ENCODE measurements around the gene NPPC. TPM values are rescaled to one million over a fixed set of nuclear protein-coding genes. Genes with fewer than 3 reads are reported as not detected.
"Not testable (repeated sequence)": the region's sequence is repeated elsewhere in the genome, so short reads cannot be mapped to it uniquely, and the experiment has no call there.

Gene NPPC
- total RNA-seq, 1 experiment from 2014 or later: not detected

- Histone ChIP-seq H3K9me3 (ENCODE audit: insufficient read depth, low read depth) (no peaks in the 10 kb centered on the region), H3K4me1 (replicated peaks; ENCODE audit: insufficient read depth) (peaks cover 14% of the 10 kb centered on the region), H3K9me2 (ENCODE audit: insufficient read depth) (no peaks in the 10 kb centered on the region), H2AFZ (no peak overlapping the region), H3K36me3 (ENCODE audit: low read depth) (no peaks in the 10 kb centered on the region), H3K4me3 (no peak overlapping the region), H3K27ac (no peak overlapping the region), H4K20me1 (ENCODE audit: insufficient read depth) (no peaks in the 10 kb centered on the region), H3F3A (ENCODE audit: insufficient read depth, low read depth) (peaks cover 8% of the 10 kb centered on the region; the same call in 1 of the 2 replicates), H3K4me2 (no peak overlapping the region), H3K27me3 (ENCODE audit: insufficient read depth, low read depth) (no peaks in the 10 kb centered on the region), H3K79me2 (ENCODE audit: low read depth) (0 out of 2 replicates have a peak, but pooled peaks cover 6% of the 10 kb centered on the region)
- intact Hi-C loops (cut with micrococcal nuclease; ENCODE audit: unreplicated experiment): no loop called here
- no TSS peak for BruUV-seq (replicated peaks)
- ChIA-PET POLR2A (ENCODE audit: unreplicated experiment) (no interaction called here), CTCF (interaction anchor here (0.5 kb wide), 1 partner anchor 408 kb away, joined by 7 read pairs; no protein-coding TSS in a partner anchor)
- TF ChIP-seq CTCF (conservative IDR thresholded peaks at IDR 0.05) (no peak), EZH2 (IDR thresholded peaks at IDR 0.05; ENCODE audit: low read depth) (no peak)
- DNase-seq: no peak
These were observed 29.7 kb upstream of the NPPC start for GRCh38 chr2:231955758-231956472.

GRCh38 chr2:231951452-231952035 is 25.3 kb upstream of the NPPC start:
- TF ChIP-seq CTCF (conservative IDR thresholded peaks at IDR 0.05) (no peak), EZH2 (IDR thresholded peaks at IDR 0.05; ENCODE audit: low read depth) (no peak)
- Histone ChIP-seq H3K9me3 (ENCODE audit: insufficient read depth, low read depth) (no peaks in the 10 kb centered on the region), H3K27ac (no peak overlapping the region), H3K4me3 (no peak overlapping the region), H3K4me1 (replicated peaks; ENCODE audit: insufficient read depth) (no peaks in the 10 kb centered on the region), H3K9me2 (ENCODE audit: insufficient read depth) (no peaks in the 10 kb centered on the region), H4K20me1 (ENCODE audit: insufficient read depth) (no peaks in the 10 kb centered on the region), H3K36me3 (ENCODE audit: low read depth) (no peaks in the 10 kb centered on the region), H3F3A (ENCODE audit: insufficient read depth, low read depth) (no peaks in the 10 kb centered on the region), H3K4me2 (no peak overlapping the region), H2AFZ (no peak overlapping the region), H3K27me3 (ENCODE audit: insufficient read depth, low read depth) (no peaks in the 10 kb centered on the region), H3K79me2 (ENCODE audit: low read depth) (no peaks in the 10 kb centered on the region)
- intact Hi-C loops (cut with micrococcal nuclease; ENCODE audit: unreplicated experiment): no loop called here
- no peak for DNase-seq
- no TSS peak for BruUV-seq (replicated peaks)
- CTCF ChIA-PET: interaction anchor here (0.6 kb wide), 1 partner anchor 364 kb away, joined by 3 read pairs; no protein-coding TSS in a partner anchor
- POLR2A ChIA-PET (ENCODE audit: unreplicated experiment): no interaction called here

- intact Hi-C loops (cut with micrococcal nuclease; ENCODE audit: unreplicated experiment): no loop called here
- no peak overlapping the region for H2AFZ ChIP-seq
- no peak overlapping the region for H3K4me3 ChIP-seq
- H3F3A ChIP-seq (ENCODE audit: insufficient read depth, low read depth): no peaks in the 10 kb centered on the region
- H3K9me2 ChIP-seq (ENCODE audit: insufficient read depth): no peaks in the 10 kb centered on the region
- H3K27ac ChIP-seq: no peak overlapping the region
- H3K9me3 ChIP-seq (ENCODE audit: insufficient read depth, low read depth): no peaks in the 10 kb centered on the region
- POLR2A ChIA-PET (ENCODE audit: unreplicated experiment): no interaction called here
- H3K27me3 ChIP-seq (ENCODE audit: insufficient read depth, low read depth): no peaks in the 10 kb centered on the region
- TF ChIP-seq CTCF (conservative IDR thresholded peaks at IDR 0.05) (no peak), EZH2 (IDR thresholded peaks at IDR 0.05; ENCODE audit: low read depth) (no peak)
- H3K36me3 ChIP-seq (ENCODE audit: low read depth): no peaks in the 10 kb centered on the region
- H3K4me2 ChIP-seq: no peak overlapping the region
- no peaks in the 10 kb centered on the region for H3K79me2 ChIP-seq (ENCODE audit: low read depth)
- no peak for DNase-seq
- no peaks in the 10 kb centered on the region for H4K20me1 ChIP-seq (ENCODE audit: insufficient read depth)
- CTCF ChIA-PET: no interaction called here
- H3K4me1 ChIP-seq (replicated peaks; ENCODE audit: insufficient read depth): no peaks in the 10 kb centered on the region
- no TSS peak for BruUV-seq (replicated peaks)
These were observed 21.5 kb upstream of the NPPC start for GRCh38 chr2:231947694-231948093.

- H3K9me2 ChIP-seq (ENCODE audit: insufficient read depth); H3K4me3 ChIP-seq; H3F3A ChIP-seq (ENCODE audit: insufficient read depth, low read depth); POLR2A ChIA-PET (ENCODE audit: unreplicated experiment); H3K79me2 ChIP-seq (ENCODE audit: low read depth); H3K36me3 ChIP-seq (ENCODE audit: low read depth); DNase-seq; H2AFZ ChIP-seq; intact Hi-C loops (cut with micrococcal nuclease; ENCODE audit: unreplicated experiment); H4K20me1 ChIP-seq (ENCODE audit: insufficient read depth); BruUV-seq (replicated peaks); H3K9me3 ChIP-seq (ENCODE audit: insufficient read depth, low read depth); H3K4me1 ChIP-seq (replicated peaks; ENCODE audit: insufficient read depth); H3K27me3 ChIP-seq (ENCODE audit: insufficient read depth, low read depth); H3K4me2 ChIP-seq; H3K27ac ChIP-seq; CTCF ChIA-PET: not testable (repeated sequence)
These were observed 20.9 kb upstream of the NPPC start for GRCh38 chr2:231947112-231947511.

Data from PC-9 (cell line).